Measurements from ENCODE around the gene SYDE1. TPM values are rescaled to one million over a fixed set of nuclear protein-coding genes. Genes with fewer than 3 reads are reported as not detected.

Gene SYDE1
- total and polyA plus RNA-seq, 10 of the 15 experiments (the other 5 are each of a cell fraction or from before 2014, with no cell fraction given), result not detected

GRCh38 chr19:15129856-15130585 lies 22.8 kb downstream of the SYDE1 start:
- no peak overlapping the region for H2AFZ ChIP-seq (ENCODE audit: control insufficient read depth, low read depth, low read length)
- H3K79me2 ChIP-seq (ENCODE audit: control insufficient read depth, insufficient read depth, low read length), result no peaks in the 10 kb centered on the region
- FAIRE-seq (no peak), ATAC-seq (no peak), DNase-seq (ENCODE audit: low read depth, low spot score) (no peak)
- RAD21 ChIA-PET (ENCODE audit: unreplicated experiment), result no interaction called here
- no peak overlapping the region for H3K27ac ChIP-seq (ENCODE audit: control insufficient read depth, insufficient read depth)
- H4K20me1 ChIP-seq (ENCODE audit: control insufficient read depth, insufficient read depth), result no peaks in the 10 kb centered on the region
- in situ Hi-C loops (cut with MboI), result no loop called here
- POLR2A ChIA-PET, result no interaction called here
- no peaks in the 10 kb centered on the region for H3K27me3 ChIP-seq (replicated peaks in 1 of 2; ENCODE audit: control insufficient read depth in 2 of 2, insufficient read depth in 2 of 2, low read length in 1 of 2)
- H3K4me3 ChIP-seq, result no peak overlapping the region
- BruUV-seq (replicated peaks), result no TSS peak
- no peaks in the 10 kb centered on the region for H3K36me3 ChIP-seq (ENCODE audit: control insufficient read depth in 2 of 2, insufficient read depth in 2 of 2, low read length in 1 of 2)
- SMC1A ChIA-PET (ENCODE audit: uncharacterized antibody, unreplicated experiment), result no interaction called here
- no peak for TF ChIP-seq HSF1 (IDR thresholded peaks at IDR 0.05; ENCODE audit: low read depth, low read length)
- TF ChIP-seq ESRRA (IDR thresholded peaks at IDR 0.05; ENCODE audit: low read length), result no peak
- no peak for TF ChIP-seq PAX5 (IDR thresholded peaks at IDR 0.05; ENCODE audit: borderline replicate concordance, low read depth, low read length)
- TF ChIP-seq NFYB (IDR thresholded peaks at IDR 0.05; ENCODE audit: insufficient read depth, low read depth, low read length), result no peak
- TF ChIP-seq NR2C2 (IDR thresholded peaks at IDR 0.05; ENCODE audit: borderline replicate concordance, control insufficient read depth, insufficient read length, low read depth), result no peak
- TF ChIP-seq JUND (IDR thresholded peaks at IDR 0.05; ENCODE audit: low read depth, low read length), result no peak
- TF ChIP-seq ETV6 (conservative IDR thresholded peaks at IDR 0.05 in 1 of 2, IDR thresholded peaks at IDR 0.05 in 1 of 2; ENCODE audit: borderline replicate concordance in 1 of 2, low read depth in 1 of 2), result no peak
- TF ChIP-seq MEF2B (IDR thresholded peaks at IDR 0.05; ENCODE audit: partially characterized antibody, poor library complexity, severe bottlenecking), result no peak
- no peak for TF ChIP-seq POU2F2 (IDR thresholded peaks at IDR 0.05; ENCODE audit: borderline replicate concordance, low read depth, low read length)
- intact Hi-C loops (cut with micrococcal nuclease; ENCODE audit: unreplicated experiment), result no loop called here
- 50% methylated on average over 16 of the region's 16 CpGs for WGBS (ENCODE audit: insufficient coverage, insufficient replicate concordance, low lambda C conversion rate, missing lambda C conversion rate)
- H3K4me2 ChIP-seq (ENCODE audit: control insufficient read depth, insufficient read depth), result no peak overlapping the region
- CTCF ChIA-PET, result no interaction called here
- H3K9ac ChIP-seq (ENCODE audit: control insufficient read depth, insufficient read depth, low read length), result no peak overlapping the region
- no peaks in the 10 kb centered on the region for H3K9me3 ChIP-seq (replicated peaks; ENCODE audit: control insufficient read depth, insufficient read depth, low read length)
- H3K4me1 ChIP-seq (ENCODE audit: control insufficient read depth, insufficient read depth, low read length), result no peaks in the 10 kb centered on the region
